ENCODE results near the gene ABCC9. TPM values are rescaled to one million over a fixed set of nuclear protein-coding genes. Genes with fewer than 3 reads are reported as not detected.

Gene ABCC9
- total RNA-seq, result 22.8 TPM

DNA sequence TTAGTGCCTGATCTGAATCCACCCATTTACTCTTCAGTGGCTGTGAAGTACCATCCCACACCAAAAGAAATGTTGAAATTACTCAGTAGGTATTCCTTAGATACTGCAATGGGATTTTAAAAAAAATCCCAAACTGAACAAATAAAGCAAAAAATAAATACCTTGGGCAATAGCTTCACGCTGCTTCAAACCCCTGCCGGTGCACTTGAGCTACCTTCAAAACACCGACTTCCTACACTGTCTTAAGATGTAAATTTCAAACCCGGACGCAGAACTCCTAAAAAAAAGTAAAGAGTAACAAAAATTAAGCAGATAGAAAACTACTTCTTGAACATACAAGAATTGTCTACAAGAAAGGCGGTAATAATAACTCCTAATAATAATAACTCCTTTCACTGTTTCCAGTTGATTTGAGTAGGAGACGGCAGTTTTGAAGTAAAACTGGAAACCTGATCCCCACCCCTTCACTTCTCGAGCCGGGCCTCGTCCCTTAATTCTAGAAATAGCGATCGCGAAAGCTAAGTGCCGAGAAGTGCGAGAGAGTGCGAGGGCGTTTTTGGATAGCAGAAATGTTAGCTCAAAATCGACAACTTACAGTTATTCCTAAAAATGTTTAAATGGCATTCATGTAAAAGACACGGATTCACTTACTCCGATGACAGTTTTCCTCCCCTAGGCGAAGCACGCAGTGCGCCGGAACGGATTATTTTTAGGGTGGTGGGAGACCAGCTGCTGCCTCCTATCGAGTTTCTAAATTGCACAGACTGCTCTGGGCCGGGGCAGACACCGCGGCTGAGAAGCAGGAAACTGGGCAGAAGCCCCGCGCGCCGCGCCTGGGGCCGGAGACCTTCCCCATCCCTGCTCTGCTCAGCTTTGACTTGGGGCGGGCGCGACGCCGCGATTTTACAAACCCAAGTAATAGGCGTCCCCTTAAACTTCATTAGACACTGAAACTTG lies at the start of gene ABCC9:
Gene ABCC9 (minus strand): TSS at position 878 of the 957 bp plus-strand sequence. CDS start 4,752 bp downstream, outside the sequence.

DNA sequence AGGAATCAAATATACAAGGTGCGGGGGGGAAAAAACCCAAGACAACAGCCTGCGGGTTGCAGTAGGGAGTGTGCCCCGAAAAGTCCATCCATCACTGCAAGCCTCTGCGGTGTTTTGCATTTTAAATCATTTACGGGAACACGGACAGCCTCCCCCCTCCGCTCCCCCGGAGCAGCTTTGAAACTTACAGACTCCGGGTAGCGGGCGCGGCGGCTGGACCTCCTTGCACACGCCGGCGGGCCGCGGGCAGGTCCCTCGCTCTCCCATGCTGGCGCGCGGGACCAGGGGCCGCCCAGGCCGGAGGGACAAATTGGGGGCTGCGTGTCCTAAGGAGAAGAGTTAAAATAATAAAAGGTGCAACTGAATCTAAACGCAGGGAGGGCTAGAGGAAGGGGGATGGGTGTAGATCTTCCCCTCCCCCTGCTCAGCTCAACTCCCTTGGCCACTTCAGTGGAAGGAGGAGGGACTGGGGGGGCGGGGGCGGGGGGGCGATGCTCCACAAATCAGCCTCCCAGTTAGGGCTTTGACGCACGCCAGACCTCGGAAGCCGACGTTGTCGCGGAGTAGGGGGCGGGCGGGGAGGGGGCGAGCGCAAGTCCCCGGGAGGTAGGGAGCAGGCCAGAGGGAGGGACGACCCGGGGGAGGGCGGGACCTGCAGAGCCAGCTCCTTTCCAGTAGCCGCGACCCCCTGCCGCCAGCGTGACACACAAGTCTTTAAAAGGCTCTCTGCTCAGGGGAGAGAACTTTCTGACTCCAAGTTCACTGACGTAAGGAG lies 166.7 kb downstream of the ABCC9 start, which contains the start of gene KCNJ8:
Gene KCNJ8 (minus strand): TSS at position 349 of the 775 bp plus-strand sequence. CDS start 1,090 bp downstream, outside the sequence.

Small RNA genes lying within 50 kb of the gene (small RNA-seq; reads per million reads assigned to genes)
- gene AC008250.2, result not detected

Other genes starting within 250 kb of the ABCC9 start
- 7.2 TPM for gene KCNJ8, start 166.7 kb downstream of the ABCC9 start, total RNA-seq
- 61.4 TPM for gene CMAS, start 104.8 kb upstream of the ABCC9 start, total RNA-seq